GM21576 (cell line): ENCODE data around the gene DOK3.

Experiments
- ATAC-seq: cut with Tn5 transposase; IDR thresholded peaks from one replicate; pipeline ENCODE4 v1.9.1; 2021; ENCODE audit warnings: mild to moderate bottlenecking, moderate library complexity; ENCODE audit not compliant: unreplicated experiment

DOK3 gene

GRCh38 chr5:177484902-177485549 is 24.6 kb downstream of the DOK3 start:
- no peak for ATAC-seq

- ATAC-seq = no peak
Observed at GRCh38 chr5:177483994-177484901, 25.4 kb downstream of the DOK3 start.

GRCh38 chr5:177483042-177483441 is 26.6 kb downstream of the DOK3 start:
- no peak for ATAC-seq

GRCh38 chr5:177482359-177482795 is 27.2 kb downstream of the DOK3 start:
- no peak for ATAC-seq

- ATAC-seq = no peak
Observed at GRCh38 chr5:177479774-177480173, 29.9 kb downstream of the DOK3 start.

- no peak for ATAC-seq
Observed at GRCh38 chr5:177478711-177479646, 30.6 kb downstream of the DOK3 start.

GRCh38 chr5:177477701-177478477 is 31.7 kb downstream of the DOK3 start:
- no peak for ATAC-seq

GRCh38 chr5:177476531-177477233 is 32.9 kb downstream of the DOK3 start:
- no peak for ATAC-seq

- ATAC-seq = no peak
Observed at GRCh38 chr5:177475563-177476427, 33.8 kb downstream of the DOK3 start.

- ATAC-seq = no peak
Observed at GRCh38 chr5:177474846-177475562, 34.6 kb downstream of the DOK3 start.

GRCh38 chr5:177474002-177474476 is 35.6 kb downstream of the DOK3 start:
- no peak for ATAC-seq

- no peak for ATAC-seq
Observed at GRCh38 chr5:177473443-177474001, 36.1 kb downstream of the DOK3 start, which contains the start of gene DBN1. Gene DBN1 (minus strand): TSS chr5:177473634. CDS start chr5:177473521, 113 bp downstream.

- ATAC-seq = peak; percentile 43
Observed at GRCh38 chr5:177472460-177473442, 36.9 kb downstream of the DOK3 start.

- ATAC-seq = no peak
Observed at GRCh38 chr5:177471610-177472356, 37.8 kb downstream of the DOK3 start.

GRCh38 chr5:177470759-177471536 is 38.7 kb downstream of the DOK3 start:
- ATAC-seq = no peak
